Activated CD8-positive, alpha-beta memory T cell treated with anti-CD3 and anti-CD28 coated beads, Interleukin-2, amount 10 ng/mL, durations not matched to agents 7 days and 5 days (primary cell): Measurements from ENCODE around the gene IL17D. TPM values are rescaled to one million over a fixed set of nuclear protein-coding genes. Genes with fewer than 3 reads are reported as not detected.
"Not testable (repeated sequence)": the region's sequence is repeated elsewhere in the genome, so short reads cannot be mapped to it uniquely, and the experiment has no call there.

Source experiments
- ATAC-seq: fragments of 150-1000 bp; cut with Tn5 transposase; one replicate; pipeline ENCODE4 v1.10.0; 2021; ENCODE audit warnings: moderate library complexity
- CTCF ChIA-PET: fragments of 350-600 bp; sonication (Branson Sonifier 250); formaldehyde crosslinking; loops from one replicate; lab custom pipeline; 2021; ENCODE audit warnings: antibody characterized with exemption; lab: Charles Lee
- DNase-seq: peaks from one replicate; pipeline ENCODE4 v3.0.0-alpha.2; 2020
- H3K27ac Mint-ChIP-seq: one replicate; pipeline ENCODE4 v1.8.0; 2021; ENCODE audit warnings: mild to moderate bottlenecking, mixed read lengths
- H3K27me3 Mint-ChIP-seq: one replicate; pipeline ENCODE4 v1.8.0; 2021; ENCODE audit warnings: mixed read lengths
- H3K36me3 Mint-ChIP-seq: one replicate; pipeline ENCODE4 v1.8.0; 2021; ENCODE audit warnings: mild to moderate bottlenecking, mixed read lengths
- H3K4me1 Mint-ChIP-seq: one replicate; pipeline ENCODE4 v1.8.0; 2021; ENCODE audit warnings: mixed read lengths
- H3K4me3 Mint-ChIP-seq: one replicate; pipeline ENCODE4 v1.8.0; 2021; ENCODE audit warnings: mild to moderate bottlenecking, moderate library complexity, mixed read lengths
- H3K9me3 Mint-ChIP-seq: one replicate; pipeline ENCODE4 v1.8.0; 2022; ENCODE audit warnings: low read depth, mixed read lengths
- total RNA-seq, 2 experiments: library from RNA; stranded (reverse); gene quantifications; one replicate each; pipeline ENCODE4 v1.2.3, GENCODE V29; 2021

The IL17D gene
- total RNA-seq, 2 experiments from 2014 or later: 0.15 to 0.37 TPM

DNA sequence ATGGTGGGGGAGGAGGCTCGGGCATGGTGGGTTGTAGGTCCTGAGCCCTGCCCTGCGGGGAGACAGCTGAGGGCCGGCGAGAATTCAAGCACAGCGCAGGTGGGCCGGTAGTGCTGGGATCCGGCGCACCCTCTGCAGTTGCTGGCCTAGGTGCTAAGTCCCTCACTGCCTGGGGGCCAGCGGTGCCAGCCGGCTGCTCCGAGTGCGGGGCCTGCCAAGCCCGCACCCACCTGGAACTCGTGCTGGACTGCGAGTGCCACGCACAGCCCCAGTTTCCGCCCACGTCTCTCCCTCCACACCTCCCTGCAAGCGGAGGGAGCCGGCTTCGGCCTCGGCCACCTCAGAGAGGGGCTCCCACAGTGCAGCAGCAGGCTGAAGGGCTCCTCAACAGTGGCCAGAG is 36.5 kb downstream of the IL17D start:
- Mint-ChIP-seq H3K4me3 (no peak overlapping the region), H3K27me3 (no peaks in the 10 kb centered on the region), H3K27ac (no peak overlapping the region), H3K4me1 (no peaks in the 10 kb centered on the region), H3K9me3 (peaks cover 5% of the 10 kb centered on the region), H3K36me3 (peaks cover 3% of the 10 kb centered on the region)
- DNase-seq (no peak), ATAC-seq (no peak)
- CTCF ChIA-PET: no interaction called here

DNA sequence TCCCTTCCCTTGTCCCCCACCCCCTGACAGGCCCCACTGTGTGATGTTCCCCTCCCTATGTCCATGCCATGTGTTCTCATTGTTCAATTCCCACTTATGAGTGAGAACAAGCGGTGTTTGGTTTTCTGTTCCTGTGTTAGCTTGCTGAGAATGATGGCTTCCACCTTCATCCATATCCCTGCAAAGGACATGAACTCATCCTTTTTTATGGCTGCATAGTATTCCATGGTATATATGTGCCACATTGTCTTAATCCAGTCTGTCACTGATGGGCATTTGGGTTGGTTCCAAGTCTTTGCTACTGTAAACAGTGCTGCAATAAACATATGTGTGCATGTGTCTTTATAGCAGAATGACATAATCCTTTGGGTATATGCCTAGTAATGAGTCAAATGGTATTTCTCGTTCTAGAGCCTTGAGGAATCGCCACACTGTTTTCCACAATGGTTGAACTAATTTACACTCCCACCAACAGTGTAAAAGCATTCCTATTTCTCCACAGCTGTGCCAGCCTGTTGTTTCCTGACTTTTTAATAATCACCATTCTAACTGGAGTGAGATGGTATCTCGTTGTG is 40.4 kb downstream of the IL17D start:
- DNase-seq, H3K4me3 Mint-ChIP-seq, H3K27ac Mint-ChIP-seq, CTCF ChIA-PET, H3K27me3 Mint-ChIP-seq, H3K4me1 Mint-ChIP-seq, H3K36me3 Mint-ChIP-seq, ATAC-seq: not testable (repeated sequence)
- peaks cover 11% of the 10 kb centered on the region for H3K9me3 Mint-ChIP-seq

DNA sequence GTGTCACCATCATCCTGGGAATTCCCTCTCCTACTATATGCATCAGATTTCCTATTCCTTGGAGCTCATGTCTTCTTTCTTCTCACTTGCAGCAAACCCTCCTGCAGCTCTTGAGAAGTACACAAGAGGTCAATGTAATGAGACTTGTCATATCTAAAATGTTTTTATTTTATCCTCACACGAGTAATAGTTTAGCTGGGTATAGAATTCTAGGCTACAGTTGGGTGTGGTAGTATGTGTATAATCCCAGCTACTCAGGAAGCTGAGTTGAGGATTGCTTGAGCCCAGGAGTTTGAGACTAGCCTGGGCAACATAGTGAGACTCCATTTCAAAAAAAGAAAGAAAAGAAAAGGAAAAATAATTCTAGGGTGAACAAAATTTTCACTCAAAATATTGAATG is 45.9 kb downstream of the IL17D start:
- H3K36me3 Mint-ChIP-seq: peaks cover 27% of the 10 kb centered on the region
- no peak overlapping the region for H3K27ac Mint-ChIP-seq
- no peaks in the 10 kb centered on the region for H3K4me1 Mint-ChIP-seq
- ATAC-seq (no peak), DNase-seq (no peak)
- no peak overlapping the region for H3K4me3 Mint-ChIP-seq
- CTCF ChIA-PET: no interaction called here
- H3K9me3 Mint-ChIP-seq: peaks cover 29% of the 10 kb centered on the region
- H3K27me3 Mint-ChIP-seq: no peaks in the 10 kb centered on the region

DNA sequence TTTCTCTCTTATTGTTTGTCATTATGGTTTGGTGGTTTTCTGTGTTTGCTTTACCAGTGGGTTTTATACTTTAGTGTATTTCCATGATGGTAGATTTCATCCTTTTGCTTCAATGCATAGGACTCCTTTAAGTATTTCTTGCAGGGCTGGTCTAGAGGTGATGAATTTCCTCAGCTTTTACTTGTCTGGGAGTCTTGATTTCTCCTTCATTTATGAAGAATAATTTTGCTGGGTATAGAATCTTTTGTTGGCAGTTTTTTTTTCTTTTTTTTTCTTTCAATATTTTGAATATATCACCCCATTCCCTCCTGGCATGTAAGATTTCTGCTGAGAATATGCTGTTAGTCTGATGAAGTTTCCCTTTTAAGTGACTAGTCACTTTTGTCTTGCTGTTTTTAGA is 50.5 kb downstream of the IL17D start:
- H3K36me3 Mint-ChIP-seq: peaks cover 49% of the 10 kb centered on the region
- DNase-seq (no peak), ATAC-seq (no peak)
- no peak overlapping the region for H3K27ac Mint-ChIP-seq
- no peak overlapping the region for H3K4me3 Mint-ChIP-seq
- H3K27me3 Mint-ChIP-seq: no peaks in the 10 kb centered on the region
- CTCF ChIA-PET: no interaction called here
- H3K4me1 Mint-ChIP-seq: no peaks in the 10 kb centered on the region
- peaks cover 30% of the 10 kb centered on the region for H3K9me3 Mint-ChIP-seq

DNA sequence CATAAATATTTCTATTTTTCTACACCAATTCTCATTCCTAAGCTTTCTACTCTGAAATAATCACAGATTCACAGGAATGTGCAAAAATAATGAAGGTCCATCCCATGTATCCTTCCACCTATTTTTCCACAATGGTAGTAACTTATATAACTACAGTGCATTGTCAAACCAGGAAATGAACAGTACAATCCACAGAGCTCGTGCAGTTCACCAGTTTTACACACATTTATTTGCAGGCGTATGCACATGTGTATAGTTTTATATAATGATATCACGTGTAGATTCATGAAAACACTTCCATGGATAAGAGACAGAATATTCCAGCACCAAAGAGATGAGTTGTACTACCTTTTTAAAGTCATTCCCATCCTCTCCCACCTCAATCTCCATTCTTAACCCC is 57.4 kb downstream of the IL17D start:
- Mint-ChIP-seq H3K9me3 (peaks cover 10% of the 10 kb centered on the region), H3K27ac (no peak overlapping the region), H3K4me3 (no peak overlapping the region), H3K4me1 (no peaks in the 10 kb centered on the region), H3K27me3 (no peaks in the 10 kb centered on the region), H3K36me3 (peaks cover 23% of the 10 kb centered on the region)
- ATAC-seq (no peak), DNase-seq (no peak)
- CTCF ChIA-PET: no interaction called here

DNA sequence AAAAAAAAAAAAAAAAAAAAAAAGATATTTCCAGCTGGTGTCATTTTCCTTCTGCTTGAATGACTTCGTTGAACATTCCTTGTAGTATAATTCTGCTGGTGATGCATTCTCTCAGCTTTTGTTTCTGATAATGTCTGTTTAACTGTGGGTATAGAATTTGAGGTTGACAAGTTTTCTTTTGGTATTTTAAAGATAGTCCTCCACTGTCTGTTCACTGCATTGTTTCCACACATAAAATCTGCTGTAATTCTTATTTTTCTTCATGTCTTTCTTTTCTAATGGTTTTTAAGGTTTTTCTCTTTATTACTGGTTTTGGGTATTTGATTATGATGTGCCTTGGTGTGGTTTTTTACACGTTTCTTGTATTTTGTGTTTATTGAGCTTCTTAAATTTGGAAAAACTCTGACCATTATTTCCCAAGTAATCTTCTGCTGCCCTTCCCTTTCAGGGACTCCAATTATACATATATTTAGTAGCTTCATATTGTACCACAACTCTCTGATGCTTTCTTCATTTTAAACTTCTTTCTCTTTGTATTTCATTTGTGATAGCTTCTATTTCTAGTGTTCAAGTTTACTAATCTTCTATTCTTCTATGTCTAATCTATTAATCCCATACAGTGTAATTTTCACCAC is 63.9 kb downstream of the IL17D start:
- Mint-ChIP-seq H3K27ac (no peak overlapping the region), H3K27me3 (no peaks in the 10 kb centered on the region), H3K36me3 (peaks cover 46% of the 10 kb centered on the region), H3K9me3 (peaks cover 24% of the 10 kb centered on the region), H3K4me1 (peaks cover 14% of the 10 kb centered on the region), H3K4me3 (no peak overlapping the region)
- DNase-seq (no peak), ATAC-seq (no peak)
- CTCF ChIA-PET: interaction anchor here (0.6 kb wide), 1 partner anchor 59 kb away, joined by 3 read pairs; no protein-coding TSS in a partner anchor

DNA sequence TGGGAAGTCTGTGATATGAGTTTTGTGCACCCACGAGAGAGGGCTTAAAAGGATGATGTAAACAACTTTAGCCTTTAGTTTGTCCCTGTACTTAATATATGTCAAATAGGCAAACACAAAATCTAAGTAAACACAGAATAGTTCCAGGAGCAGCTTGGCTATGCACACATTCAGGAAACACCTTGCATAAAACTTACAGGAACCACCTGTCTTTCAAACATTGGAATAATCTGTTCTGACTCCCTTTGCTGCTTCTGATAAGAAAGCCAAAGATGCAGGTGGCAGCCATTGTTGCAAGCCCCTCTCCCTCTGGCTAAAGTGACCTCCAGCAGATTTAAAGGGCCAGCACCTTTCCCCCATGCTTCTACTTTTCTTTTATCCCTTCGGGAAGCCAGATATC is 65.6 kb downstream of the IL17D start:
- ATAC-seq: no peak
- Mint-ChIP-seq H3K27me3 (no peaks in the 10 kb centered on the region), H3K36me3 (peaks cover 49% of the 10 kb centered on the region), H3K4me1 (peaks cover 23% of the 10 kb centered on the region), H3K4me3 (no peak overlapping the region), H3K27ac (no peak overlapping the region), H3K9me3 (peaks cover 24% of the 10 kb centered on the region)
- no peak for DNase-seq
- CTCF ChIA-PET: interaction anchor here (1.2 kb wide), 1 partner anchor 60 kb away, joined by 4 read pairs; no protein-coding TSS in a partner anchor

DNA sequence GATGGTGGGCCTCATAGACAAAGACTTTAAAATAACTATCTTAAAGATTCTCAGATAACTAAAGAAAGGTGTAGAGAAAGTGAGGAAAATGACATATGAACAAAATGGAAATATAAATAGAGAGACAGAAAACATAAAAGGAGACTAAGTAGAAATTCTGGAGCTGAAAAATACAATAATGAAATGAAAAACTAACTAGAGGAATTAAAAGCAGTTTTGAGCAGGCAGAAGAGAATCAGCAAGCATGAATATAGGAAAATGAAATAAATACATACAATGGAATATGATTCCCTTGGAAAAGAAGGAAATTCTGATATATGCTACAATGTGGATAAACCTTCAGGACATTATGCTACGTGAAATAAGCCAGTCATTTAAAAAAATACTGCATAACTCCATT is 66.3 kb downstream of the IL17D start:
- no peaks in the 10 kb centered on the region for H3K27me3 Mint-ChIP-seq
- peaks cover 49% of the 10 kb centered on the region for H3K36me3 Mint-ChIP-seq
- no peak for DNase-seq
- no peak overlapping the region for H3K4me3 Mint-ChIP-seq
- no peak overlapping the region for H3K27ac Mint-ChIP-seq
- H3K4me1 Mint-ChIP-seq: peaks cover 28% of the 10 kb centered on the region
- no peak for ATAC-seq
- CTCF ChIA-PET: no interaction called here
- peaks cover 24% of the 10 kb centered on the region for H3K9me3 Mint-ChIP-seq

Other genes with a start within 250 kb of the IL17D start
- gene CRYL1, start 177.8 kb upstream of the IL17D start, total RNA-seq: 10 to 100 TPM; 11.3 to 13.1 TPM
- 1 to 10 TPM; 5.4 to 6.4 TPM for gene IFT88, start 136.5 kb upstream of the IL17D start, total RNA-seq
- 10 to 100 TPM in 1 of 2 experiments, 1 to 10 TPM in 1; 7.5 to 10.6 TPM for gene EEF1AKMT1, start 70.3 kb downstream of the IL17D start, total RNA-seq
- 10 to 100 TPM; 19.7 to 19.8 TPM for gene XPO4, start 199.0 kb downstream of the IL17D start, total RNA-seq